ENCODE results near the gene SPATA16.

DNA sequence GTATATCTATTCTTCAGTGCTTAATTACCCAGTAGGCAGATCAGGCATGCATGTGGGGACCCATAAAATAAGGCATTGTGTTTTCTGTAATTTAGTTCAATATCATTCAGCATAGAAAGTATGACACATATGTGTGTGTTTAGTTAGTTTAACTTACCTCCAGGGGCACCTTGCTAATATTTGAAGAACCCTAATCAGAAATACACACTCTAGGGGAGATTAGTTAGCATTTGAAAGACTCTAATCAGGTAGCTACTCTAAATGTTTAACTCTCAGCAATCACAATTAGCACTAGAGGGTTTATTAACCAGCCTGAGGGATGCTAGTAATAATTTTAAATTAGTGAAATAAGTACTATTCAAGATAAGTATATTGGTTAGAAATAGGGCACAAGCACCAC is 286.0 kb downstream of the SPATA16 start:
- TF ChIP-seq, protein P1, sequence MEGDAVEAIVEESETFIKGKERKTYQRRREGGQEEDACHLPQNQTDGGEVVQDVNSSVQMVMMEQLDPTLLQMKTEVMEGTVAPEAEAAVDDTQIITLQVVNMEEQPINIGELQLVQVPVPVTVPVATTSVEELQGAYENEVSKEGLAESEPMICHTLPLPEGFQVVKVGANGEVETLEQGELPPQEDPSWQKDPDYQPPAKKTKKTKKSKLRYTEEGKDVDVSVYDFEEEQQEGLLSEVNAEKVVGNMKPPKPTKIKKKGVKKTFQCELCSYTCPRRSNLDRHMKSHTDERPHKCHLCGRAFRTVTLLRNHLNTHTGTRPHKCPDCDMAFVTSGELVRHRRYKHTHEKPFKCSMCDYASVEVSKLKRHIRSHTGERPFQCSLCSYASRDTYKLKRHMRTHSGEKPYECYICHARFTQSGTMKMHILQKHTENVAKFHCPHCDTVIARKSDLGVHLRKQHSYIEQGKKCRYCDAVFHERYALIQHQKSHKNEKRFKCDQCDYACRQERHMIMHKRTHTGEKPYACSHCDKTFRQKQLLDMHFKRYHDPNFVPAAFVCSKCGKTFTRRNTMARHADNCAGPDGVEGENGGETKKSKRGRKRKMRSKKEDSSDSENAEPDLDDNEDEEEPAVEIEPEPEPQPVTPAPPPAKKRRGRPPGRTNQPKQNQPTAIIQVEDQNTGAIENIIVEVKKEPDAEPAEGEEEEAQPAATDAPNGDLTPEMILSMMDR (IDR thresholded peaks at IDR 0.05; ENCODE audit: poor library complexity) = no peak
- TF ChIP-seq EZH2 (IDR thresholded peaks at IDR 0.05; ENCODE audit: borderline replicate concordance) (no peak), EZH2phosphoT487 (IDR thresholded peaks at IDR 0.05; ENCODE audit: low read depth, severe bottlenecking, unreplicated experiment) (no peak)
